Body of pancreas (tissue), 4 donors: ENCODE data around the gene LRRC27. TPM values are rescaled to one million over a fixed set of nuclear protein-coding genes. Genes with fewer than 3 reads are reported as not detected.
A peak's percentile ranks its signal among the peaks of the same experiment; 100 is the strongest.
"Not testable (repeated sequence)": the region's sequence is repeated elsewhere in the genome, so short reads cannot be mapped to it uniquely, and the experiment has no call there.

ENCODE experiments used
- ATAC-seq: fragments of 150-250 bp; one replicate; pipeline ENCODE4 v1.9.1; 2016
- DNase-seq, 4 donors: peaks; one replicate each; pipeline ENCODE4 v3.0.0-alpha.2; 2019
- H3K27ac ChIP-seq, 4 donors: fragments of 200-600 bp; sonication (generic); 1 replicate in 3 of 4; 2 replicates in 1 of 4; pipeline versions ENCODE4 v1.5.1 to v1.6.1; 2016 to 2019; ENCODE audit warnings: mild to moderate bottlenecking in 1 of 4, mixed read lengths in 1 of 4, moderate library complexity in 1 of 4
- H3K27me3 ChIP-seq, 2 donors: fragments of 200-600 bp; sonication (generic); one replicate each; pipeline ENCODE4 v1.6.0; 2016; ENCODE audit warnings: mild to moderate bottlenecking in 1 of 2
- H3K36me3 ChIP-seq, 2 donors: fragments of 200-600 bp; sonication (generic); replicated peaks in 1 of 2; 2 replicates each; pipeline ENCODE4 v1.5.1; 2016; ENCODE audit warnings: low read depth in 2 of 2; ENCODE audit not compliant: insufficient read depth in 1 of 2
- H3K4me1 ChIP-seq: fragments of 200-600 bp; sonication (generic); one replicate; pipeline ENCODE4 v1.6.0; 2016
- H3K4me3 ChIP-seq, 2 donors: fragments of 200-600 bp; sonication (generic); 1 replicate in 1 of 2; 2 replicates in 1 of 2; pipeline ENCODE4 v1.5.1; 2016 to 2019
- H3K9me3 ChIP-seq, 3 donors: fragments of 200-600 bp; sonication (generic); 1 replicate in 2 of 3; 2 replicates in 1 of 3; pipeline ENCODE4 v1.5.1; 2016
- POLR2A ChIP-seq, 3 donors: fragments of 450-650 bp; IDR thresholded peaks; one replicate each; pipeline ENCODE4 v1.6.1; 2016; ENCODE audit warnings: antibody characterized with exemption in 3 of 3, mild to moderate bottlenecking in 2 of 3
- WGBS, 2 donors: methylation state at CpG; one replicate each; pipeline ENCODE4 v1.1.5; 2017; 5-methylcytosine and 5-hydroxymethylcytosine counted together
- intact Hi-C: fragments of 100-400 bp; cut with DNase I; formaldehyde crosslinking; loops from one replicate; pipeline ENCODE4 v1.15.1; 2023
- total RNA-seq, 2 donors: library from RNA; depleted of rRNA; stranded (reverse); fragments of >200 nt; gene quantifications; one replicate each; pipeline ENCODE4 v1.1.0, GENCODE V29; 2016
- TF ChIP-seq, protein P1 (sequence below), 7 experiments: fragments of 450-650 bp in 4 of 7; fragments of 200-600 bp in 3 of 7; sonication (generic) in 3 of 7; IDR thresholded peaks; one replicate each; pipeline ENCODE4 v1.5.1; 2016 to 2019; ENCODE audit warnings: antibody characterized with exemption in 7 of 7

The LRRC27 gene
- total RNA-seq, 2 donors from 2014 or later = 6.5 to 24.7 TPM

DNA sequence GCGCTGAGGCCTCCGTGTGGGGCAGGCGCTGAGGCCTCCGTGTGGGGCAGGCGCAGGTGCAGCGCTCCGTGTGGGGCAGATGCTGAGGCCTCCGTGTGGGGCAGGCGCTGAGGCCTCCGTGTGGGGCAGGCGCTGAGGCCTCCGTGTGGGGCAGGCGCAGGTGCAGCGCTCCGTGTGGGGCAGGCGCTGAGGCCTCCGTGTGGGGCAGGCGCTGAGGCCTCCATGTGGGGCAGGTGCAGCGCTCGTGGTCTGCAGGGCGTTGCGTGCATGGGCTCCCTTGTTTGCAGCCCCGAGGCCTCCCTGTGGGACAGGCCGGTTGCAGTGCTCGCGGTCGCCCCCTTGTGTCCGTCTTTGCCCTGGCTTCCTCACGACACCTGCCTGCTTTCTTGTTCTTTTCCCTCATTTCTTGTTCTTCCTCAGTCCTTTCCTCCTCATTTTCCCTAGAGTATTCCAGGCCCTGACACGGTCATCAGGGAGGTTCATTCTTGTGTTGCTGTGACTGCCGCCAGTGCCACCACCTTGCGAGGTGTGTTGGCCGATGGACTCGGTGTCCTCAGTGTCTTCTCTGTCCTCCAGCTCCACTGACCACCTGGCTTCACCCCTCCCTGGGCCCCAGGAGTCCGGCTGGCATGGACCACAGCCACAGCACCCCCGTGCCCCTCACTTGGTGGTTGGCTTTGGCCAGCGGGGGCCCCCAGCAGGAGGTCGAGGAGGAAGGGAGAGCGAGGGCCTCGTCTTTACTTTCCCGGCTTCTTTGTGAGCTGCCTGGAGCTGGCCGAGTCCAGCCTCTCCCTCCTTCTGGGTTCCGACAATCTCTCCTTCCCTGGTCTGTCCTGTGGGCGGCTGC lies 20.7 kb downstream of the LRRC27 start:
- DNase-seq (peak; percentile 69 to 85 (median 76)), ATAC-seq (peak; percentile 76)
- intact Hi-C loops = loop anchor here (5.0 kb wide), 1 partner anchor 125 kb away; no protein-coding TSS in a partner anchor
- H3K36me3 ChIP-seq, H3K4me1 ChIP-seq, H3K27me3 ChIP-seq, H3K9me3 ChIP-seq, H3K27ac ChIP-seq, H3K4me3 ChIP-seq: not testable (repeated sequence)
- 45 to 46% methylated on average over 28 to 30 of the region's 44 CpGs for WGBS, 2 donors
- TF ChIP-seq, protein P1, sequence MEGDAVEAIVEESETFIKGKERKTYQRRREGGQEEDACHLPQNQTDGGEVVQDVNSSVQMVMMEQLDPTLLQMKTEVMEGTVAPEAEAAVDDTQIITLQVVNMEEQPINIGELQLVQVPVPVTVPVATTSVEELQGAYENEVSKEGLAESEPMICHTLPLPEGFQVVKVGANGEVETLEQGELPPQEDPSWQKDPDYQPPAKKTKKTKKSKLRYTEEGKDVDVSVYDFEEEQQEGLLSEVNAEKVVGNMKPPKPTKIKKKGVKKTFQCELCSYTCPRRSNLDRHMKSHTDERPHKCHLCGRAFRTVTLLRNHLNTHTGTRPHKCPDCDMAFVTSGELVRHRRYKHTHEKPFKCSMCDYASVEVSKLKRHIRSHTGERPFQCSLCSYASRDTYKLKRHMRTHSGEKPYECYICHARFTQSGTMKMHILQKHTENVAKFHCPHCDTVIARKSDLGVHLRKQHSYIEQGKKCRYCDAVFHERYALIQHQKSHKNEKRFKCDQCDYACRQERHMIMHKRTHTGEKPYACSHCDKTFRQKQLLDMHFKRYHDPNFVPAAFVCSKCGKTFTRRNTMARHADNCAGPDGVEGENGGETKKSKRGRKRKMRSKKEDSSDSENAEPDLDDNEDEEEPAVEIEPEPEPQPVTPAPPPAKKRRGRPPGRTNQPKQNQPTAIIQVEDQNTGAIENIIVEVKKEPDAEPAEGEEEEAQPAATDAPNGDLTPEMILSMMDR (IDR thresholded peaks at IDR 0.05) = peak; percentile 56 to 91 (median 81)

DNA sequence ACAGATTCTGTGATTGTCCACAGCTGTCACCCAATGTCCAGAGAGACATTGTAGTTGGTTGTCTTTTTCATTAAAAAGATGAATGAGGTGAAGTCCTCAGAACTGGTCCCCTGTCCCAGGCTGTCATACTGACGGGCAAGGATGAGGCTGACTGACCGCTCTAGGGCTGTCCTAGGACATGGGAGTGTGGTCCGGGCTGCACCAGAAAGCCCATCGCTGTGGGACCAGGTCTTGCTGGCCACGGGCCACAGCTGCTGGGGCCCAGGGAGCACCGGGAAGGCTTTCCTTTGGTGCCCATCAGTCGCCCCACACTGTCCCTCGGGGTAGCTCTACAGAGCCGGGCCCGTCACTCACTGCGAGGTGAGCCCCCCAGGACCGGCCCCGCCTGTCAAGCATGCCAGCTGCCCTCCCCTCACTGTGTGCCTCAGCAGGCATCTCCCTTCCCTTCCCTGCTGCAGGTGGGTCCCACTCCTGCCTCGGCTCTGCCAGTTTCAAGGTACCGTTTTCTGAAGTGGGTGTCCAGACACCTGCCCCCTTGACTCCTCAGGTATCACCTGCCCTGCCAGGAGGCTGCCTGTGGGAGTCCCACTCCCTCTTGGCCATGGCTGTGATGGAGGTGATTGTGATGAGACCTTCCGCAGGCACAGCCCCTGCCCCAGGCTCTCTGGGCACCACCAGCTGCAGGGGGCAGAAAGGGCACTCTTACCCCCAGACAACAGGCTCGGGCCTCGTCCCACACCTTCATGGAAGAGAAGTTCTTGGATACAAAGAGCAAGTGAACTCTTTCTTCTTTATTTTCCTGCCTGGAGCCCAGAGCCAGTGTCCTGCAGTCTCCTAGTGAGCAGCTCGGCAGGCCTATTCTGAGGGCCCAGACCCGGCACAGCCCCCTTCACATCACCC lies 21.7 kb downstream of the LRRC27 start:
- Histone ChIP-seq H3K27me3 (no peaks in the 10 kb centered on the region), H3K4me1 (no peaks in the 10 kb centered on the region), H3K36me3 (no peaks in the 10 kb centered on the region), H3K4me3 (no peak overlapping the region), H3K9me3 (no peaks in the 10 kb centered on the region), H3K27ac (no peak overlapping the region)
- WGBS, 2 donors = 79 to 80% methylated on average over 8 to 17 of the region's 20 CpGs
- ATAC-seq (no peak), DNase-seq (no peak)
- TF ChIP-seq, protein P1 (IDR thresholded peaks at IDR 0.05) = no peak
- TF ChIP-seq POLR2A (IDR thresholded peaks at IDR 0.05) = no peak
- intact Hi-C loops = loop anchor here (5.0 kb wide), 1 partner anchor 126 kb away; no protein-coding TSS in a partner anchor

DNA sequence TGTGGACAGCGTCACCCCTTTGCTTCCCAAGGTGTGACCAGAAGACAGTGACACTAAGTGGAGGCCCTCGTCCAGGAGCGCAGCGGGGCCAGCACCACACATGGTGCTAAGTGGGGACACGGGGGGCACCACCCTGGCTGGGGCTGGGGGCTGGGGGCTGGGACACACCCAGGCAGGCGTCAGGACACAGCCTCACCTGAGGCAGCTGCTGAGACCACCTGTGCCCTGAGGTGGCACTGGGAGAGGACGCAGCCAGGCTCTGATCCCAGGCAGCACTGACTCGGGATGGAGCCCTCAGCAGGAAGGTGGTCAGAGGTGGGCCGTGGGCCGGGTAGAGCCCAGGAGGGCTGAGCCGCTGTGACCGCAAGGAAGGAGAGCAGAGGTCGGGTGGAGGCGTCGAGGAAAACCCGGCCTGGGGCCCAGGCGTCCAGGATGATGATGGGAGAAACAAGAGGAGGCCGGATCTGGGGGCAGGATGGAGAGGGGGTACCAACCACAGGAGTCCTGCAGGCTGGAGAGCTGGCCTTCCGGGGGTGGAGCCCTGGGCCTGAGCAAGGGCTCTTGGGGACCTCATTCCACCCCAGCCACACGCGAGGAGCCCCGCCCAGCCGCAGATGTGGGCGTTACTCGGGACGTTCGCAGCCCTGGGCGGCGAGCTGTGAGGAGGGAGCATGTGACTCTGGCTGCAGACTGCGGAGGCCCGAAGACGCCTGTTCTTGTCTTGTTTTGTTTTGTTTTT lies 22.5 kb downstream of the LRRC27 start:
- H3K27ac ChIP-seq = no peak overlapping the region
- DNase-seq (no peak), ATAC-seq (no peak)
- intact Hi-C loops = loop anchor here (5.0 kb wide), 1 partner anchor 127 kb away; no protein-coding TSS in a partner anchor
- WGBS, 2 donors = 88 to 91% methylated on average over 28 to 32 of the region's 32 CpGs
- no peaks in the 10 kb centered on the region for H3K36me3 ChIP-seq
- H3K4me1 ChIP-seq = no peaks in the 10 kb centered on the region
- no peaks in the 10 kb centered on the region for H3K27me3 ChIP-seq
- H3K4me3 ChIP-seq = no peak overlapping the region
- no peak for TF ChIP-seq POLR2A (IDR thresholded peaks at IDR 0.05)
- TF ChIP-seq, protein P1 (IDR thresholded peaks at IDR 0.05) = no peak
- no peaks in the 10 kb centered on the region for H3K9me3 ChIP-seq

DNA sequence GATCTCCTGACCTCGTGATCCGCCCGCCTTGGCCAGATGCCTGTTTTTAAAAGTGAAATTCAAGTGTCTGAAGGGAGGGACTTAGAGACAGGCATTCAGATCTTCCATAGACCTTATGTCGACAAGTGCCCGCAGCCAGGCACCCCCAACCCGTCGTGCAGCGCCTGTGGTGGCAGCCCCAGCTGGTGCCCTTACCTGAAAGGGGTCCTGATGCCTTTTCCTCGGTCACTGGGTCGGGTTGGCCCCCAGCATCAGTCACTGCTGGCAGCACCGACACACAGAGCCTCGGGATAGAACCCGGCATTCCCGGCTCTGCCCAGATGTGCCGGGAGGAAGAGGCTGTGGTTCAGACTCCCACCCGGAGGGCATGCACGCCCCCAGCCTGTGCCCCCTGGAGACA lies 23.3 kb downstream of the LRRC27 start:
- no peak for ATAC-seq
- no peak for DNase-seq
- H3K27ac ChIP-seq = no peak overlapping the region
- H3K36me3 ChIP-seq = no peaks in the 10 kb centered on the region
- H3K27me3 ChIP-seq = no peaks in the 10 kb centered on the region
- WGBS, 2 donors = 80 to 83% methylated on average over 7 to 16 of the region's 17 CpGs
- no peaks in the 10 kb centered on the region for H3K4me1 ChIP-seq
- no peak for TF ChIP-seq POLR2A (IDR thresholded peaks at IDR 0.05)
- TF ChIP-seq, protein P1 (IDR thresholded peaks at IDR 0.05) = no peak
- no peaks in the 10 kb centered on the region for H3K9me3 ChIP-seq
- intact Hi-C loops = no loop called here
- no peak overlapping the region for H3K4me3 ChIP-seq
